ENCODE results near the gene ZNF76.
"Not testable (repeated sequence)": the region's sequence is repeated elsewhere in the genome, so short reads cannot be mapped to it uniquely, and the experiment has no call there.

Gene ZNF76

DNA sequence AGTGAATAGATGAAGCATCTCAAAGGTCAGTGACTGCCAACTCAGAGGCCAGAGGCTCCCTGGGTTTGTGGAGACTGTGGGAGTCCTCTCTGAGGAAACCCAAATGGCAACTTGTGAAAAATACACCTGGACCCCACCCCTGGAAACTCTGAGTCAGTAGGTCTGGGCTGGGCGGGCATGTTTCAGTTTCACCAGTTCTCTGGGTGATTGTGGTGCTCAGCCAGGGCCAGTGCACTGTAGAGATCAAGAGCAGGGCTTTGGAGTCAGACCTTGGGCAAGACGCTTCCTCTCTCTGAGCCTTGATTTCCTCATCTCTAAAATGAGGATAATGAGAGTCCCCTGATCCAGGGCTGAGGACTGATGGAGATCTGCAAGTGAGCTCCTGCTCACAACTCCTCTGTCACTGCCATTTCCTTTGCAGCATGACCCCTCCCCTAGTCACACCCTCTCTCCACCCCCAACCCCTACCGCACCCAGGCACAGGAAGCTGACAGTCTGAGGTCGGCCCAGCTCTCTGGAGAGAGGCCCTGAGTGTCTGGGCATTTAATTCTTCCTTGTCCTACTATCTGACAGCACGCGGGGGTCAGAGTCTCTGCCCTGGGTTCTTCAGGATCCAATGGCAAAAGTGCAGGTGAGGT lies 43.2 kb downstream of the ZNF76 start:
- peak in 5 of 14 donors; percentile 27 to 55 (median 43) for DNase-seq

DNA sequence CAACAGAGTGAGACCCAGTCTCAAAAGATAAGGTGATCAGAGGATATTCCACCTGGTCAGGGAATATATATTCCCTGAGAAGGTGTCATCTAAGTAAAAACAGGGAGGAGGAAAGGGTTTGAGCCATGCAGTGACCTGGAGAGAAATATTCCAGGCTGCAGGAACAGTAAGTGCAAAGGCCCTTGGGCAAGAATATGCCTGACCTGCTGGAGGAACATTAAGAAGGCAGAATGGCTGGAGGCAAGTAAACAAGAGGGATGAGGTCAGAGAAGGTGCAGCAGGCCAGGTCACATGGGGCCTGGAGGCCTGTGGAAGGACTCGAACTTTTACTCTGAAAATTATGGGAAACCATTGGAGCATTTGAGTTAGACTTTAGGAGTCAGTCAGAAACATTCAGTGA lies 44.8 kb downstream of the ZNF76 start:
- DNase-seq: no peak

DNA sequence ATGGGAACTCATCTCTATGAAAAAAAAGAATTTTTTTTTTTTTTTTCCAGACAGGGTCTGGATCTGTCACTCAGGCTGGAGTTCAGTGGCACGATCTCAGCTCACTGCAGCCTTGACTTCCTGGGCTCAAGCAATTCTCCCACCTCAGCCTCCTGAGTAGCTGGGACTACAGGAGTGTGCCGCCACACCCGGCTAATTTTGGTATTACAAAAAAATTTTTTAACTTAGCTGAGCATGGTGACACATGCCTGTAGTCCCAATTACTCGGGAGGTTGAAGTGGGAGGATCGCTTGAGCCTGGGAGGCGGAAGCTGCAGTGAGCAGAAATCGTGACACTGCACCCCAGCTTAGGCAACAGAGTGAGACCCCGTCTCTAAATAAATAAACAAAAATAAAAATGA lies 45.6 kb downstream of the ZNF76 start:
- DNase-seq: no peak

DNA sequence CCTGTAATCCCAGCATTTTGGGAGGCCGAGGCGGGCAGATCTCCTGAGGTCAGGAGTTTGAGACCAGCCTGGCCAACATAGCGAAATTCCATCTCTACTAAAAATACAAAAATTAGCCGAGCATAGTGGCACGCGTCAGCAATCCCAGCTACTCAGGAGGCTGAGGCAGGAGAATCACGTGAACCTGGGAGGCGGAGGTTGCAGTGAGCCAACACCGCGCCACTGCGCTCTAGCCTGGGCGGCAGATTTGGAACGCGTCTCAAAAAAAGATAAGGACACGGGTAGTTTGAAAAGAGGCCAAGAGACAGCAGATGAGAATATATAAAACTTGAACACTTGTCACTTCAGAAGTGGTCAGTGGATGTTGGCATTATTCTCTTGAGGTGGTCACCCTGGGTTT lies 47.6 kb downstream of the ZNF76 start:
- DNase-seq: not testable (repeated sequence)

DNA sequence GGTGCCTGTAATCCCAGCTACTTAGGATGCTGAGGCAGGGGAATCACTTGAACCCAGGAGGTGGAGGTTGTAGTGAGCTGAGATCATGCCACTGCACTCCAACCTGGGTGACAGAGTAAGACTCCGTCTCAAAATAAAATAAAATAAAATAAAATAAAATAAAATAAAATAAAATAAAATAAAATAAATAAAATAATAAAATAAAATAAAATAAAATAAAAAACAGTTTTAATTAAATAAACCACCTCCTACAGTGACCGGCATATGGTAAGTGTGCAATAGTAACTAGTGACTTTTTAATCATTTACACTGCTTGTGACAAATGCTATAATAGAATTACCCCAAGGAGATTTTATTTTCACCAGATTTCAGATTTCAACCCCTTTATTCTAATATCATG lies 49.0 kb downstream of the ZNF76 start:
- DNase-seq: not testable (repeated sequence)

DNA sequence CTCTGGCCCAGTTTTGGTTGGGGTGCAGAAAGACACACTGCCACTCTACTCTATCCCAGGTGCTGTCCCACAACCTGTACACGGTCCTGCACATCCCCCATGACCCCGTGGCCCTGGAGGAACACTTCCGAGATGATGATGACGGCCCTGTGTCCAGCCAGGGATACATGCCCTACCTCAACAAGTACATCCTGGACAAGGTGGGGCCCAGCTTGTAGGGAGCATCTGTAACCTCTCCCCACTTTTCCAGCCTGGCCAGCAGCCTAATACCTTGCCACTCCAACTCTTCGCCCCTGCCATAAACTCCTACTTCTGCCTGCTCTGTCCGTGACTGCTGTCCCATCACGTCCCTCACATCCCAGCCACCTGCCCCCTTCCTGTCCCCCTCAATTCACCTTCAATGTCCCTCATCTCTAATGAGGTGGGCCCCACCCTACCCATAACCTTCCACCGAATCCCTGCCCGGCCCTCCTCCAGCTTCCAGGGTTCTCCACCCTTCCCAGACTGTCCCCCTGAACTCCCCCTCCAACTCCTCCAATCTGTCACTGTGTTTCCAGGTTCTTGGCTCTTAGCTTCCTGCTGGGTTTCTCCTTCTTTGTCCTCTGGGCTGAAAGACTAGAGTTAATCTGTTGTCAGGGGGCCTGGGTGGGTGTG lies 50.2 kb downstream of the ZNF76 start:
- no peak for DNase-seq

DNA sequence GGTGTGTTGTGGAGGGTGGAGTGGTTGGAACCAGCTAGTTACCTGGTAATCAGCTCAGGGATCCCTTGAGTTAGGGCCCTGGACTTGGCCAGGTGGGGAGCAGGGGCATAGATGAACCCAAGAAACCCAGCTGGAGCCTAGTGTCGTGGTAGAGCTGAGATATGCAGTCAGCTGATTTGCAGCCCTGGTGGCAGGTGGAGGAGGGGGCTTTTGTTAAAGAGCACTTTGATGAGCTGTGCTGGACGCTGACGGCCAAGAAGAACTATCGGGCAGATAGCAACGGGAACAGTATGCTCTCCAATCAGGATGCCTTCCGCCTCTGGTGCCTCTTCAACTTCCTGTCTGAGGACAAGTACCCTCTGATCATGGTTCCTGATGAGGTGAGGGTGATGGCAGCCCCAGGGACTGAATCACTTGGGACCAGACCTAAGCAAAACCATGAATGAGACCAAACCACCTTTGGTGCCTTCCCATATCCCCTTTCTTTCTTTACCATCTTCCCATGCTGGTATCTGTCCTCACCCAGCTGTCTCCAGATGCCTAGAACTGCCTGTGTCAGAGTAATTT lies 50.8 kb downstream of the ZNF76 start:
- no peak for DNase-seq

DNA sequence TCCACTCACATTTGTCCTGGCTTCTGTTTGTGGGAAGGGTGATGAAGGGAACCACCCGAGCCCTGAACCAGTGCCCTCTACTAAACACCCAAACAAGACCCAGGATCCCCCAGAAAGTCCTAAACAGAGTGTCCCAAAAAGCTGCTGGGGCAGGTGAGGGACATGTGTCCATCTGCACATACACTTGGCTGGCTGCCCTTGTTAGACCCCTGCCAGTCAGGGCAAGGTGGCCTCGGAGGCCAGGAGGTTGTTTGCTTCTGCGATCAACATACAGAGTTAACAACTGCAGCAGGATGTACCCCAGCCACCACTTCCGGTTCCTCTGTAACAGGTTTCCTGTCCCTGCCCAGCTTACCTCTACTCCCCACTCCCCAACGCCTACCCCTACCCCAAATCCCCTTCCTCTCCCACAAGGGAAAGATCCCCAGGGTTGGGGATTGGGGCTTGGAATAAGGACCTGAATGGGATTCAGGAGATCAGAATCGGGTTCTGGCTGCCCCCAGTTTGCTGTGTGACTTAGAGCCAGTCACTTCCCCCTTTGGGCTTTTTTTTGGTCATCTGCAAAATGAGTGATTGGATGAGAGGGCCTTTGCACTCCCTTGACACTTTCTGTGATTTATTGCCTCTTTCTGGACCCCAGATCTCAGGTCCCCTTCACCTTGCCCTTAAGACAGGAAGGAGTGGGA lies 52.0 kb downstream of the ZNF76 start:
- DNase-seq: no peak

DNA sequence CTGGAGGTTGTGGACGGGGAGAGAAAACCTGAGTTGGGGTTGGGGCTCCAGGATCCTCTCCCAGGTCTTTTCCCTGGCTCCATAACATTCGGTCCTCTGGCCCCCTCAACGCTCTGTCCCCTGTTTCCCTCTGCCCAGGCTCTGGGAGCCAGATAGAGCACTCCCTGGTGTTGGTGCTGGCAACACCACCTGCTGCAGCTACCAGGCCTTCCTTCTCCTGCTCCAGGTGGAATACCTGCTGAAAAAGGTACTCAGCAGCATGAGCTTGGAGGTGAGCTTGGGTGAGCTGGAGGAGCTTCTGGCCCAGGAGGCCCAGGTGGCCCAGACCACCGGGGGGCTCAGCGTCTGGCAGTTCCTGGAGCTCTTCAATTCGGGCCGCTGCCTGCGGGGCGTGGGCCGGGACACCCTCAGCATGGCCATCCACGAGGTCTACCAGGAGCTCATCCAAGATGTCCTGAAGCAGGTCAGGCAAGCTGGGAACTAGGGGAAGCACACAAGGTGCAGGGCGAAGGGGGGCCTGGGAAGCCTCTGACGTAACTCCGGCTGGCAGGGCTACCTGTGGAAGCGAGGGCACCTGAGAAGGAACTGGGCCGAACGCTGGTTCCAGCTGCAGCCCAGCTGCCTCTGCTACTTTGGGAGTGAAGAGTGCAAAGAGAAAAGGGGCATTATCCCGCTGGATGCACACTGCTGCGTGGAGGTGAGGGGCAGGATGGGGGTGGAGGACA lies 52.7 kb downstream of the ZNF76 start:
- DNase-seq: no peak

DNA sequence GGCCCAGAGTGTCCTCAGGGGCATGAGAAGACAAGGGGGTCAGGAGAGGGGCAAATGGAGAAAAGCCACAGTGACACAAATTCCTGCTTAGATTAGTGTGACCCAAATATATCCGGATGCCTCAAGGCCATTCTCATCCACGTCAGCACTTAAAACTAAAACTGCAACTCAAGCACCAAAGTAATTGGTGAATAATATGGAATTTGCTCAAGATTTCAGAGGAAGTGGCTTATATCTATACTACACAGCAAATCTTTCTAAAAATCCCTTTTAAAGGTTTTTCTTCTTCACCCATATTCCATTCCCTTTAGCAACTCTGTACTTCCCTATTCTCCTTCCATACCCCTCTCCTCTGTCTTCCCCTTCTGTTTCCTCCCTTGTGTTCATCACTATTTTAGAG lies 53.3 kb downstream of the ZNF76 start:
- no peak for DNase-seq

DNA sequence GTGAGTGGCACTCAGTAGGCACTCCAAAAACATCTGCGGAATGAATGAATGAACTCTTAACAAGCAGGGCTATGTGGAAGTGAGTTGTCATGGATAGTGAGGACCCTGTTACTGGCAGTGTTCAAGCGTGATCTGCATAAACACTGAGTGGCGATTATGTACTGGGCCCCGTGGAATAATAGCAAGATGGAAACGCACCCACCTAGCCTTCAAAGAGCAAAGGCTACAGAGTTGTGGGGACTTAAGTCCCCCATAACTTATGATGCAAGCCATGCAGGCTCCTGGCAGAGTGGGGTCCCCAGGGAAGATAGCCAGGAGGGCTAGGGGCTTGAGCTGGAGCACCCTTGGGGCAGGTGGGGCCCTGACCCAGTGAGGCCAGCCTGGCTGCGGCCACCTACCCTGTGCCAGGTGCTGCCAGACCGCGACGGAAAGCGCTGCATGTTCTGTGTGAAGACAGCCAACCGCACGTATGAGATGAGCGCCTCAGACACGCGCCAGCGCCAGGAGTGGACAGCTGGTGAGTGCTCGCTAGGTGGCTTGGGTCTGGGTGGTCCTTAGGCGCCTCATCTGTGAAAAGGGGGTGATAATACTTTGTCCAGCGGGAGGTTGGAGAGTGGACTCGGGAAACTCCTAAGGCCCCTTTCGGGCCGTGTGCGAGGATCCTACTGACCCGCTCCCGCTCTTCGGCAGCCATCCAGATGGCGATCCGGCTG lies 58.1 kb downstream of the ZNF76 start:
- peak in 1 of 14 donors; percentile 58 for DNase-seq

DNA sequence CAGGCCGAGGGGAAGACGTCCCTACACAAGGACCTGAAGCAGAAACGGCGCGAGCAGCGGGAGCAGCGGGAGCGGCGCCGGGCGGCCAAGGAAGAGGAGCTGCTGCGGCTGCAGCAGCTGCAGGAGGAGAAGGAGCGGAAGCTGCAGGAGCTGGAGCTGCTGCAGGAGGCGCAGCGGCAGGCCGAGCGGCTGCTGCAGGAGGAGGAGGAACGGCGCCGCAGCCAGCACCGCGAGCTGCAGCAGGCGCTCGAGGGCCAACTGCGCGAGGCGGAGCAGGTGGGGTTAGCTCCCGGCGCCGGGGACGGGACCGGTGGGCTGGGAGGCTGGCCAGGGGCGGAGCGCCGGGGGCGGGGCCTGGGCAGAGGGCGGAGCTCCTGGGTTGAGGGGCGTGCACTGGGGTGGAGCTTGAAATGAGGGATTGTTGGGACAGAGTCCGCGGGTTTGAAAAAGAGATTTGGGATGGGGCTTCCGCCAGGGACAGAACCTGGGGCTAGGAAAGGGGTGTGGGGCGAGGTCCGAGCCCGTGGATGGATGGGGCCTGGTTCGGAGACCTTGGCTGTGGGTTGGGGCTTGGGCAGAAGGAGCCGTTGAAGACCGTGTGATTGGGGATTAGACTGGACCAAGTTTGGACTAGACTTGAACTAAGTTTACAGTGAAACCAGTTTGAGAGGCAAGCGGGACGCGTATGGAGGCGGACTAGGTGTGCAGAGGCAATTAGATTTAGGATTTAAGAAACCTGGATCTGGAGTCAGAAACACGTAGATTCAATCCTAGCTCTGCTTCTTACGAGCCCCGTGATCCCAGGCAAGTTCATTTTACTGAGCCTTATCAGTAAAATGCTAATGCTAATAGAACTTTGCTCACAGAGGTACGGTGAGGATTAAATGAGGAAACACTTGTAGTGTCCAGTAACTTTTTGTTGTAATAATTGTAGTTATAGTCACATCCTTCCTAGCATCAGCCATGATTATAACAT lies 58.9 kb downstream of the ZNF76 start:
- peak in 12 of 14 donors; percentile 12 to 76 (median 54) for DNase-seq

DNA sequence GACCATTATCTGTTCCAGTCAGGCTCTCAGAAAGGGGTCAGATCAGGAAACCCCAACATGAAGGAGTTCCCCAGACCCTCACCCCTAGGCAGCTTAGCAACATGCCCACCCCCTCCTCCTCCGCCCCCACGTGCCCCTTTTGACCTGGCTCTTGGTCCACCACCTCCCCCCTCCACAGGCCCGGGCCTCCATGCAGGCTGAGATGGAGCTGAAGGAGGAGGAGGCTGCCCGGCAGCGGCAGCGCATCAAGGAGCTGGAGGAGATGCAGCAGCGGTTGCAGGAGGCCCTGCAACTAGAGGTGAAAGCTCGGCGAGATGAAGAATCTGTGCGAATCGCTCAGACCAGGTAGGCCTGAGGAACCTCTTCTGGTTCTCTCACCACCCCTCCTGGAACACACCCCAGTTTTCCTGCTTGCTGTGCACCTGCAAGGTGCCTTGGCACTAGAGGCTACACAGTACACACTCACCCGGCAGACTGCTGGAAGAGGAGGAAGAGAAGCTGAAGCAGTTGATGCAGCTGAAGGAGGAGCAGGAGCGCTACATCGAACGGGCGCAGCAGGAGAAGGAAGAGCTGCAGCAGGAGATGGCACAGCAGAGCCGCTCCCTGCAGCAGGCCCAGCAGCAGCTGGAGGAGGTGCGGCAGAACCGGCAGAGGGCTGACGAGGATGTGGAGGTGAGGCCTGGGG lies 60.0 kb downstream of the ZNF76 start:
- DNase-seq: no peak

DNA sequence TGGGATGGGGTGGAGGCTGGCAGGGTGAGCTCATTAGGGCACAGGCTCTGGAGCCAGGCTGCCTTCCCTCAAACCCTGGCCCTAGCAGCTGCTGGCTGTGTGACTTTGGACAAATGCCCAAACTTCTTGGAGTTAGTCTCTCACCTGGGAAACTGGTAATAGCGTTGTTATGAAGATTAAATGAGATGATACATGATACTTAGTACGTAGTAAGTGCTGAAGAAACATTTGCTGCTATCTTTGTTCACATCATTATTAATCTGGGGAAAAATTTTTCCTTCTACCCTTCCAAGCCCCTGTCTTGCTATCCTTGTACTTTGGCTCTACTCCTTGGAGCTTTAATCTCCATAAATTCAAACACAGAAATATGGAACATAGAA lies 60.5 kb downstream of the ZNF76 start:
- DNase-seq: no peak

DNA sequence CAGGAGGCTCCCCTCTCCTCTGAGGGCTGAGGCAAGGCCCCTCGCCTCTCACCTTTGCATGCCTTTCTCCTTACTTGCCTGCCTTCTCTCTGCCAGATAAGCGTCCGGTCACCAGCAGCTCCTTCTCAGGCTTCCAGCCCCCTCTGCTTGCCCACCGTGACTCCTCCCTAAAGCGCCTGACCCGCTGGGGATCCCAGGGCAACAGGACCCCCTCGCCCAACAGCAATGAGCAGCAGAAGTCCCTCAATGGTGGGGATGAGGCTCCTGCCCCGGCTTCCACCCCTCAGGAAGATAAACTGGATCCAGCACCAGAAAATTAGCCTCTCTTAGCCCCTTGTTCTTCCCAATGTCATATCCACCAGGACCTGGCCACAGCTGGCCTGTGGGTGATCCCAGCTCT lies 61.6 kb downstream of the ZNF76 start:
- DNase-seq: no peak

DNA sequence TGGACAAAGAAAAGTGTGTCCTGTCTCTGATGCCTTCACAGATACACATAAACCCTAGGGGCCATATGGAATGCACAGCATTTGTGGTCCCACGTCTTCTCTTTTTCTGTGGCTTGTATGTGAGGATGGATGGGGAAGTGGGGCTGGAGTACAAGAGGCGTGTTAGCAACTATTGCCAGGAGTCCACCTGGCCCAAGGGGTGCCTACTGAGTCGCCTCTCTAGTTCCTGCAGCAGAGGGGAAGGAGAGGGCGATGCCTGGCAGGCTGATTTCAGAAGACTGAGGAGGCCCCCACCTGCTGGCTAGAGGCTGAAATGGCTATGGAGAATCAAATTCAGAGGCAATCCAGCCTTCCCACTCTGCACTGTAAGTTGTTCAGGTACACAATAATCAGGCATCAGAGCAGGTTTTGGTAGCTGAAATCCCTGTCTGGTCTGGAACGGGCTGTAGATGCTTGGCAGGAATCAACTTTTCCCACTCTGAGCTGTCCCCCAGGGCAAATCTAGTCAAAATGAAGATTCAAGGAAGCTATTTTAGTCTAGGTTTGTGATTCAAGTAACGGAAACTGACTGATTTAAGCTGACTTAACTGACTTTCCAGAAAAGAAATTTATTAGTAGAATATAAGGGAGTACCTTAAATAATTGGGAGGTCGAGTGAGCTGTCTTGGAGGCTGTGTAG lies 68.0 kb downstream of the ZNF76 start:
- peak in 2 of 14 donors; percentile 16 to 29 for DNase-seq

DNA sequence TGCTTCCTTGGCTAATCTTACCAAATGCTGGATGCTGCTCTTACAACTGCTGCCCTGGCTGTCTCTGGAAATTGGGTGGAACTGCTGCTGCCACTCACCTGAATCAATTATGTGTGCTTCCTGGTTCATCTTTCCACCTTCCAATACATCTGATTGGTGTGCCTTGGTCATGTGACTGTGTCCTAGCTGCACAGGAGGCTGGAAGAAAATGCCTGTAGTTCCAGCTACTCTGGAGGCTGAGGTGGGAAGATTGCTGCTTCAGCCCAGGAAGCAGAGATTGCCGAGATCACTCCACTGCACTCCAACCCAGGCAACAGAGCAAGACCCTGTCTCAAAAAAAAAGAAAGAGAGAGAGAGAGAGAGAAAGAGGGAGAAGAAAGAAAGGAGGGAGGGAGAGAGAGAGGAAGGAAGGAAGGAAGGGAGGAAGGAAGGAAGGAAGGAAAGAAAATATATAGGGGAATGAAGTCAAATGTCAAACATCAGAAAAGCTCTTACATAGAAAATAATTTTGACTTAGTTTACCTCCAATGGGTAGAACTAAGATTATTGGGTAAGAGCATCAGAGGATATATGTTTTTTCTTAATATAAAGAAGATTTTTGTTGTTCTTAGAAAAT lies 68.7 kb downstream of the ZNF76 start:
- DNase-seq: no peak

DNA sequence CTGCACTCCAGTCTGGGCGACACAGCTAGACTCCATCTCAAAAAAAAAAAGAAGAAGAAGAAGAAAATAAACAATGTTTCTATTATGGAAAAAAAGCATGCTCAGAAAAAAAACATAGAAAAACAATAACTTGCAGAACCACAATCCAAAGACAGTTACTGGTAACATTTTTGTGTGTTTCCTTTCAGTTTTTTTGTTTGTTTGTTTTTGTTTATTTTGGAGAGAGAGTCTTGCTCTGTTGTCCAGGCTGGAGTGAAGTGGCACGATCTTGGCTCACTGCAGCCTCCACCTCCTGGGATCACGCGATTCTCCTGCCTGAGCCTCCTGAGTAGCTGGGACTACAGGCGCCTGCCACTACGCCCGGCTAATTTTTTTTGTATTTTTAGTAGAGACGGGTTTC lies 69.4 kb downstream of the ZNF76 start:
- DNase-seq: not testable (repeated sequence)

DNA sequence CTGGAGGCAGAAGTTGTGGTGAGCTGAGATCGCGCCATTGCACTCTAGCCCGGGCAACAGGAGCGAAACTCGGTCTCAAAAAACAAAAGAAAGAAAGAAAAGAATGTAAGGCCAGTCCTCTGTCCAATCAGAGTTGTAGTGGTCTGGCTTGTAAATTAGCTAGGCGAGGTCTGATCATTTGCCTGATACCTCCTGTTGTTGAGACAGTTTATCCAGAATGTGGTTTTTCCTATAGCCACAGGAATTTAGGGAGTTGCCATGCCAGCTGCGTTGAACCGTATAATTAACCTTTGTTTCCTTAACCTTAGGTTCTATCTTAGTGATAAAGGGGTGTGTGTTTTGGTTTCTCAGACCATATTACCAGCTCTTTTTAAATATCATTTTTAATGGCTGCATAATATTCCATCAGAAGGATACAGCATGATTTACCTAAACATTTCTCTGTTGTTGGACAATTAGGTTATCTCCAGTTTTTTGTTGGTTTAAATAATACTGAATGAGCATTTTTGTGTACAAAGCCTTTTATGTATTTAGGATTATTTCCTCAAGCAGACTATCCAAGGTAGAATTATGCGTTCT lies 71.1 kb downstream of the ZNF76 start:
- no peak for DNase-seq

Data from C1 segment of cervical spinal cord (tissue), 14 donors.